Keratinocyte (primary cell): ENCODE measurements around the gene GBP2. TPM values are rescaled to one million over a fixed set of nuclear protein-coding genes. Genes with fewer than 3 reads are reported as not detected.

Experiments
- DNase-seq: peaks from one replicate; pipeline ENCODE4 v3.0.0-alpha.2; 2011; ENCODE audit warnings: low read depth, missing footprints, low spot score
- FAIRE-seq: peaks from 2 replicates; lab custom pipeline; 2011; peaks lifted over from hg19 to GRCh38; lab: Jason Lieb, UNC
- H2AFZ ChIP-seq: 2 replicates; pipeline ENCODE4 v1.6.0; 2012; ENCODE audit warnings: low read length, control low read depth, inconsistent platforms; ENCODE audit not compliant: control insufficient read depth
- H3K27ac ChIP-seq: 2 replicates; pipeline ENCODE4 v1.5.1; 2011; ENCODE audit warnings: low read length; ENCODE audit not compliant: control insufficient read depth, insufficient read depth
- H3K27me3 ChIP-seq: 3 replicates; pipeline ENCODE4 v1.6.0; 2011; ENCODE audit warnings: low read length; ENCODE audit not compliant: control insufficient read depth, insufficient read depth; ENCODE audit errors: extremely low read depth
- H3K36me3 ChIP-seq, 2 experiments: 2 replicates in 1 of 2; 3 replicates in 1 of 2; pipeline ENCODE4 v1.5.1; 2011; ENCODE audit warnings: low read length in 2 of 2, mild to moderate bottlenecking in 1 of 2; ENCODE audit not compliant: control insufficient read depth in 2 of 2, insufficient read depth in 2 of 2; ENCODE audit errors: extremely low read depth in 1 of 2
- H3K4me1 ChIP-seq: 3 replicates; pipeline ENCODE4 v1.5.1; 2011; ENCODE audit warnings: low read length; ENCODE audit not compliant: control insufficient read depth, insufficient read depth; ENCODE audit errors: extremely low read depth
- H3K4me2 ChIP-seq: 3 replicates; pipeline ENCODE4 v1.6.0; 2011; ENCODE audit warnings: low read depth, low read length; ENCODE audit not compliant: control insufficient read depth, insufficient read depth; ENCODE audit errors: extremely low read depth
- H3K4me3 ChIP-seq, 3 experiments: fragments of 200-600 bp in 1 of 3; sonication (generic) in 1 of 3; 2 replicates in 2 of 3; 3 replicates in 1 of 3; pipeline ENCODE4 v1.5.1; 2011 to 2016; ENCODE audit warnings: low read length in 3 of 3, mild to moderate bottlenecking in 3 of 3, control low read depth in 2 of 3, inconsistent platforms in 1 of 3, low read depth in 1 of 3, mixed read lengths in 1 of 3, mixed run types in 1 of 3, moderate library complexity in 1 of 3; ENCODE audit not compliant: control insufficient read depth in 2 of 3, insufficient read depth in 2 of 3; ENCODE audit errors: extremely low read depth in 1 of 3
- H3K79me2 ChIP-seq: 2 replicates; pipeline ENCODE4 v1.6.0; 2012; ENCODE audit warnings: low read length; ENCODE audit not compliant: control insufficient read depth, insufficient read depth
- H3K9ac ChIP-seq: 3 replicates; pipeline ENCODE4 v1.6.0; 2011; ENCODE audit warnings: low read length; ENCODE audit not compliant: control insufficient read depth, insufficient read depth; ENCODE audit errors: extremely low read depth
- H3K9me1 ChIP-seq: 3 replicates; pipeline ENCODE4 v1.6.0; 2011; ENCODE audit warnings: low read length; ENCODE audit not compliant: control insufficient read depth, insufficient read depth; ENCODE audit errors: extremely low read depth
- H3K9me3 ChIP-seq: 2 replicates; pipeline ENCODE4 v1.5.1; 2012; ENCODE audit warnings: low read depth, low read length; ENCODE audit not compliant: control insufficient read depth
- H4K20me1 ChIP-seq: 3 replicates; pipeline ENCODE4 v1.6.0; 2011; ENCODE audit warnings: low read length; ENCODE audit not compliant: control insufficient read depth, insufficient read depth; ENCODE audit errors: extremely low read depth
- EZH2 ChIP-seq: IDR thresholded peaks from one replicate; pipeline ENCODE4 v1.6.1; 2012; ENCODE audit warnings: inconsistent platforms, mild to moderate bottlenecking, low read length, moderate library complexity
- dilution Hi-C: fragments of 300-500 bp; cut with MboI; formaldehyde crosslinking; loops from one replicate; pipeline ENCODE4 v1.7.0; 2020; ENCODE audit warnings: low sequenced_read_pairs; ENCODE audit not compliant: extremely low pct_ligation_motif_present
- polyA plus RNA-seq, 5 experiments: library from polyadenylated mRNA; depleted of rRNA in 3 of 5; stranded (reverse) in 3 of 5; stranded (forward) in 1 of 5; unstranded in 1 of 5; fragments of >200 nt; gene quantifications; 1 replicate in 1 of 5; 2 replicates in 3 of 5; 3 replicates in 1 of 5; pipeline versions ENCODE4 v1.2.1 to v1.2.3, GENCODE V29; 2011 to 2012; ENCODE audit warnings: missing spikeins in 2 of 5, low read depth in 1 of 5, low replicate concordance in 1 of 5
- TF ChIP-seq, protein P1 (sequence below), 3 experiments: IDR thresholded peaks in 1 of 3; conservative IDR thresholded peaks in 1 of 3; optimal IDR thresholded peaks in 1 of 3; 2 replicates in 2 of 3; 3 replicates in 1 of 3; pipeline versions ENCODE3 to v1.5.1; 2011; ENCODE audit warnings: low read length in 3 of 3, mild to moderate bottlenecking in 3 of 3, moderate library complexity in 2 of 3, control low read depth in 1 of 3, inconsistent platforms in 1 of 3; ENCODE audit not compliant: insufficient read depth in 2 of 3; ENCODE audit errors: extremely low read depth in 1 of 3

The GBP2 gene
- polyA plus RNA-seq, 1 donor (not counting 4 experiments of a cell fraction or from before 2014, with no cell fraction given), result 0.43 TPM

DNA sequence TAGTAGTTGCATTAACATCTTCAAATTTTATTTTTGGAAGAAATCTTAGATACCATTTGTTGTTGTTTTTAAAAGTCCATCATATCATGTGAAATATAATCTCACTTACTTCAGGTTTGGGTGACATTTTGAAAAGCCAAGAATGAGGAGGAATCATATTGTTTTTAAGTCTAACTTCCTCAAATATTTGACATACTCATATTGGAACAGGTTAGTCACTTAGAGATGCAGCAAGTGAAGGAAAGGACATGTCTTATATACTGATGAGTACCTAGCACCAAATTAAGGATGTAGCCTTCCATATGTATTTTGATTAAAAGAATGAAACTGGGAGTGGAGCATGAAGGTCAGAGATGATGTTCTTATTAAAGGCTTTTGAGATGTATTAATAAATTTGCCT lies 23.9 kb downstream of the GBP2 start:
- Histone ChIP-seq H3K36me3 (no peaks in the 10 kb centered on the region), H3K4me1 (no peaks in the 10 kb centered on the region), H3K27me3 (no peaks in the 10 kb centered on the region), H3K4me2 (no peak overlapping the region), H3K79me2 (no peaks in the 10 kb centered on the region), H3K27ac (no peak overlapping the region), H4K20me1 (no peaks in the 10 kb centered on the region), H3K9me1 (no peaks in the 10 kb centered on the region), H3K4me3 (no peak overlapping the region), H3K9me3 (no peaks in the 10 kb centered on the region), H2AFZ (no peak overlapping the region), H3K9ac (no peak overlapping the region)
- FAIRE-seq (no peak), DNase-seq (no peak)
- TF ChIP-seq, protein P1, sequence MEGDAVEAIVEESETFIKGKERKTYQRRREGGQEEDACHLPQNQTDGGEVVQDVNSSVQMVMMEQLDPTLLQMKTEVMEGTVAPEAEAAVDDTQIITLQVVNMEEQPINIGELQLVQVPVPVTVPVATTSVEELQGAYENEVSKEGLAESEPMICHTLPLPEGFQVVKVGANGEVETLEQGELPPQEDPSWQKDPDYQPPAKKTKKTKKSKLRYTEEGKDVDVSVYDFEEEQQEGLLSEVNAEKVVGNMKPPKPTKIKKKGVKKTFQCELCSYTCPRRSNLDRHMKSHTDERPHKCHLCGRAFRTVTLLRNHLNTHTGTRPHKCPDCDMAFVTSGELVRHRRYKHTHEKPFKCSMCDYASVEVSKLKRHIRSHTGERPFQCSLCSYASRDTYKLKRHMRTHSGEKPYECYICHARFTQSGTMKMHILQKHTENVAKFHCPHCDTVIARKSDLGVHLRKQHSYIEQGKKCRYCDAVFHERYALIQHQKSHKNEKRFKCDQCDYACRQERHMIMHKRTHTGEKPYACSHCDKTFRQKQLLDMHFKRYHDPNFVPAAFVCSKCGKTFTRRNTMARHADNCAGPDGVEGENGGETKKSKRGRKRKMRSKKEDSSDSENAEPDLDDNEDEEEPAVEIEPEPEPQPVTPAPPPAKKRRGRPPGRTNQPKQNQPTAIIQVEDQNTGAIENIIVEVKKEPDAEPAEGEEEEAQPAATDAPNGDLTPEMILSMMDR (optimal IDR thresholded peaks at IDR 0.05 in 1 of 3, IDR thresholded peaks at IDR 0.05 in 1 of 3, conservative IDR thresholded peaks at IDR 0.05 in 1 of 3; ENCODE audit: extremely low read depth in 1 of 3, insufficient read depth in 2 of 3, low read length in 3 of 3), result no peak
- no peak for TF ChIP-seq EZH2
- dilution Hi-C loops, result no loop called here

DNA sequence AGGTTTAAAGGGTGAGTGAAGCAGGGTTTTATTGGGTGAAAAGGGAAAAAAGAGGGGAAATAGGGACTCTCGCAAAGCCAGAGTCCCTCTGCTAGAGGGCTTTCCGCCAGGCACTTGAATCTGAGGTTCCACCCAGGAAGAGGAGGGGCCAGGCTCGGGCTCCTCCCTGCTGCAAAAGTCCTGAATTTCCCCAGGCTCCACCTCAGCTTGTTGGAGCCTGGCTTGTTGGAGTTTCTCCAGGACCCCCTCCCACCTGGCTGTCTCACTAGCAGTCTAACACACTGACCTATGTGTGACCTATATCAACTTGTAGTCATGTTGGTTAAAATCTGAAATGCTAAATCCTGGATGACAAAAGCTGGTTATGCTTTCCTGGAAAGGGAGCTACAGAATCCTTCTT lies 25.5 kb downstream of the GBP2 start:
- Histone ChIP-seq H3K27ac (no peak overlapping the region), H3K36me3 (no peaks in the 10 kb centered on the region), H3K4me1 (no peaks in the 10 kb centered on the region), H3K4me2 (no peak overlapping the region), H2AFZ (no peak overlapping the region), H3K9me3 (no peaks in the 10 kb centered on the region), H3K9ac (no peak overlapping the region), H3K27me3 (no peaks in the 10 kb centered on the region), H3K9me1 (no peaks in the 10 kb centered on the region), H3K79me2 (no peaks in the 10 kb centered on the region), H3K4me3 (no peak overlapping the region), H4K20me1 (no peaks in the 10 kb centered on the region)
- DNase-seq (no peak), FAIRE-seq (no peak)
- dilution Hi-C loops, result no loop called here
- TF ChIP-seq, protein P1 (optimal IDR thresholded peaks at IDR 0.05 in 1 of 3, IDR thresholded peaks at IDR 0.05 in 1 of 3, conservative IDR thresholded peaks at IDR 0.05 in 1 of 3; ENCODE audit: extremely low read depth in 1 of 3, insufficient read depth in 2 of 3, low read length in 3 of 3), result no peak
- TF ChIP-seq EZH2, result no peak
